ENCODE measurements around the gene CCSAP.

DNA sequence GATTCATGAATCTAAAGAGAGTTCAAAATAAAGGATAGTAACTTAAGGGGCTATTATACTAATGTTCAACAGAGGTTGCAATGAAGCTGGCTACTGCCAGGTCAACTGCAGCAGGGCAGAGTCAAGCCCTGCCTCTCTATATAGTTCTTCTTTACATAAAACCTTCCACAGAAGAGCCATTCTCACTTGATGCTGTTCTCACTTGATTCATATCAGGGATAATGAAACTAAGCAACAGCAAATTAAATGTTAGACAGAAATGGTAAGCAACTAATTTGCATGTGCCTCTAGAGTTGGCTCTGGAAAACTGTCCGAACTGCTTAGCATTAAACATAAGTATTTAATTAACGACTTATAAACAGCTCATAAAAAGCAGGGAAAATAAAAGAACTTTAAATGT is 17.4 kb downstream of the CCSAP start:
- TF ChIP-seq, protein P1, sequence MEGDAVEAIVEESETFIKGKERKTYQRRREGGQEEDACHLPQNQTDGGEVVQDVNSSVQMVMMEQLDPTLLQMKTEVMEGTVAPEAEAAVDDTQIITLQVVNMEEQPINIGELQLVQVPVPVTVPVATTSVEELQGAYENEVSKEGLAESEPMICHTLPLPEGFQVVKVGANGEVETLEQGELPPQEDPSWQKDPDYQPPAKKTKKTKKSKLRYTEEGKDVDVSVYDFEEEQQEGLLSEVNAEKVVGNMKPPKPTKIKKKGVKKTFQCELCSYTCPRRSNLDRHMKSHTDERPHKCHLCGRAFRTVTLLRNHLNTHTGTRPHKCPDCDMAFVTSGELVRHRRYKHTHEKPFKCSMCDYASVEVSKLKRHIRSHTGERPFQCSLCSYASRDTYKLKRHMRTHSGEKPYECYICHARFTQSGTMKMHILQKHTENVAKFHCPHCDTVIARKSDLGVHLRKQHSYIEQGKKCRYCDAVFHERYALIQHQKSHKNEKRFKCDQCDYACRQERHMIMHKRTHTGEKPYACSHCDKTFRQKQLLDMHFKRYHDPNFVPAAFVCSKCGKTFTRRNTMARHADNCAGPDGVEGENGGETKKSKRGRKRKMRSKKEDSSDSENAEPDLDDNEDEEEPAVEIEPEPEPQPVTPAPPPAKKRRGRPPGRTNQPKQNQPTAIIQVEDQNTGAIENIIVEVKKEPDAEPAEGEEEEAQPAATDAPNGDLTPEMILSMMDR (IDR thresholded peaks at IDR 0.05), result no peak
- TF ChIP-seq POLR2A (IDR thresholded peaks at IDR 0.05), result no peak

All from adrenal gland (tissue), 5 donors.